ENCODE data around the gene ETNK2.

DNA sequence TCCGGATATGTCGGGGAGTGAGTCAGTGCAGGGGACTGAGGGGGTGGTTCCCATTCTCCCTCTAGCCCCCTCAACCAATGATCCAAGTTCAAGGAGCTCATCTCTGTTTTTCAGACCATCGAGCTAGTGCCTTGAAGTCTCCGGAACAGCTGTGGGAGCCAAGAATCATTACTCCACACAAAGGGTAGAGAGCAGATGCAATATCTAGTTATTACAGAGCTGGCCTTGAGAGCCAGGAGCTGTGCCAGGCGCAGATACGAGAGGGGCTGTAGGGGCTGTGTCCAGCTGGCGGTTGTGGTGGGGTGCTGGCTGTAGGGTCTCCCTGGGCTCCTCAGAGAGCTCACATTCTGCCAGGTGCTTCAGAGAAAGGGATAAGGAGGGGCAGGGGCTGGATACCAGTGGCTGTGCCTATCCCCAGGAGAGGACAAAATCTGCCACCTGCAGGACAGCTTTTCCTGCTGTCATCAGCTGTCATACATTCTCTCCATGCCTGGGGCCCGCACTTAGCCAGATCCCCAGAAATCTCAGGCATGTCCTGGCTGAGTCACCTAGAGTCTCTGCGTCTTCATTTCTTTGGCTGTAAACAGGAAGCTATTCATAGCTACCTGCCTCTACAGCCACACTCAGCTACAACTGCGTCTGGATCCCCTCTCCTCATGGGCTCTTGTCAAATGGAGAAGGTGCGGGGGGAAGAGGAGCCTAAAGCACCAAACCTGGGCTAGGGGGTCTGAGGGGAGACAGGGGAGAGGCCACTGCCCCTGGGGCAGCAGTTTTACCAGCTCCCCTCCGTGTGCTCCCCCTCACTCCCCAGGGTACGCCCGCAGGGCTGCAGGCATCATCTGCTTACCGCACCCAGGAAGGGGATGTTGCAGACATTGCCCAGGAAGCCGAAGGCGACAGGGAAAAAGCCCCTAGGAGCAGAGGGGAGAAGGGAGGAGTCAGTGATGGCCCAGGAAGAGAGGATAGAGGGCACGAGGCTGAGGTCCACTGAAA is 46.8 kb upstream of the ETNK2 start:
- TF ChIP-seq, protein P1, sequence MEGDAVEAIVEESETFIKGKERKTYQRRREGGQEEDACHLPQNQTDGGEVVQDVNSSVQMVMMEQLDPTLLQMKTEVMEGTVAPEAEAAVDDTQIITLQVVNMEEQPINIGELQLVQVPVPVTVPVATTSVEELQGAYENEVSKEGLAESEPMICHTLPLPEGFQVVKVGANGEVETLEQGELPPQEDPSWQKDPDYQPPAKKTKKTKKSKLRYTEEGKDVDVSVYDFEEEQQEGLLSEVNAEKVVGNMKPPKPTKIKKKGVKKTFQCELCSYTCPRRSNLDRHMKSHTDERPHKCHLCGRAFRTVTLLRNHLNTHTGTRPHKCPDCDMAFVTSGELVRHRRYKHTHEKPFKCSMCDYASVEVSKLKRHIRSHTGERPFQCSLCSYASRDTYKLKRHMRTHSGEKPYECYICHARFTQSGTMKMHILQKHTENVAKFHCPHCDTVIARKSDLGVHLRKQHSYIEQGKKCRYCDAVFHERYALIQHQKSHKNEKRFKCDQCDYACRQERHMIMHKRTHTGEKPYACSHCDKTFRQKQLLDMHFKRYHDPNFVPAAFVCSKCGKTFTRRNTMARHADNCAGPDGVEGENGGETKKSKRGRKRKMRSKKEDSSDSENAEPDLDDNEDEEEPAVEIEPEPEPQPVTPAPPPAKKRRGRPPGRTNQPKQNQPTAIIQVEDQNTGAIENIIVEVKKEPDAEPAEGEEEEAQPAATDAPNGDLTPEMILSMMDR (IDR thresholded peaks at IDR 0.05; ENCODE audit: low read depth, low read length, missing input control): no peak
- TF ChIP-seq, protein P2, sequence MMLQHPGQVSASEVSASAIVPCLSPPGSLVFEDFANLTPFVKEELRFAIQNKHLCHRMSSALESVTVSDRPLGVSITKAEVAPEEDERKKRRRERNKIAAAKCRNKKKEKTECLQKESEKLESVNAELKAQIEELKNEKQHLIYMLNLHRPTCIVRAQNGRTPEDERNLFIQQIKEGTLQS (IDR thresholded peaks at IDR 0.05): no peak
- TF ChIP-seq RAD21 (IDR thresholded peaks at IDR 0.05): no peak
- TF ChIP-seq, protein P3, sequence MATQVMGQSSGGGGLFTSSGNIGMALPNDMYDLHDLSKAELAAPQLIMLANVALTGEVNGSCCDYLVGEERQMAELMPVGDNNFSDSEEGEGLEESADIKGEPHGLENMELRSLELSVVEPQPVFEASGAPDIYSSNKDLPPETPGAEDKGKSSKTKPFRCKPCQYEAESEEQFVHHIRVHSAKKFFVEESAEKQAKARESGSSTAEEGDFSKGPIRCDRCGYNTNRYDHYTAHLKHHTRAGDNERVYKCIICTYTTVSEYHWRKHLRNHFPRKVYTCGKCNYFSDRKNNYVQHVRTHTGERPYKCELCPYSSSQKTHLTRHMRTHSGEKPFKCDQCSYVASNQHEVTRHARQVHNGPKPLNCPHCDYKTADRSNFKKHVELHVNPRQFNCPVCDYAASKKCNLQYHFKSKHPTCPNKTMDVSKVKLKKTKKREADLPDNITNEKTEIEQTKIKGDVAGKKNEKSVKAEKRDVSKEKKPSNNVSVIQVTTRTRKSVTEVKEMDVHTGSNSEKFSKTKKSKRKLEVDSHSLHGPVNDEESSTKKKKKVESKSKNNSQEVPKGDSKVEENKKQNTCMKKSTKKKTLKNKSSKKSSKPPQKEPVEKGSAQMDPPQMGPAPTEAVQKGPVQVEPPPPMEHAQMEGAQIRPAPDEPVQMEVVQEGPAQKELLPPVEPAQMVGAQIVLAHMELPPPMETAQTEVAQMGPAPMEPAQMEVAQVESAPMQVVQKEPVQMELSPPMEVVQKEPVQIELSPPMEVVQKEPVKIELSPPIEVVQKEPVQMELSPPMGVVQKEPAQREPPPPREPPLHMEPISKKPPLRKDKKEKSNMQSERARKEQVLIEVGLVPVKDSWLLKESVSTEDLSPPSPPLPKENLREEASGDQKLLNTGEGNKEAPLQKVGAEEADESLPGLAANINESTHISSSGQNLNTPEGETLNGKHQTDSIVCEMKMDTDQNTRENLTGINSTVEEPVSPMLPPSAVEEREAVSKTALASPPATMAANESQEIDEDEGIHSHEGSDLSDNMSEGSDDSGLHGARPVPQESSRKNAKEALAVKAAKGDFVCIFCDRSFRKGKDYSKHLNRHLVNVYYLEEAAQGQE (IDR thresholded peaks at IDR 0.05): no peak
